Esophagus squamous epithelium (tissue), 5 donors: ENCODE results near the gene ZDHHC8. TPM values are rescaled to one million over a fixed set of nuclear protein-coding genes. Genes with fewer than 3 reads are reported as not detected.

Source experiments
- DNase-seq: peaks from one replicate; lab custom pipeline; 2025; lab: John Stamatoyannopoulos, UW
- H3K27ac ChIP-seq, 4 donors: fragments of 200-600 bp; sonication (generic); one replicate each; pipeline ENCODE4 v1.5.1; 2016 to 2019; ENCODE audit warnings: mild to moderate bottlenecking in 1 of 4
- H3K27me3 ChIP-seq, 4 donors: fragments of 200-600 bp; sonication (generic); 1 replicate in 3 of 4; 2 replicates in 1 of 4; pipeline versions ENCODE4 v1.5.1 to v1.6.0; 2017 to 2021; ENCODE audit warnings: antibody characterized with exemption in 1 of 4
- H3K36me3 ChIP-seq, 3 donors: fragments of 200-600 bp; sonication (generic); one replicate each; pipeline ENCODE4 v1.5.1; 2016 to 2019
- H3K4me1 ChIP-seq, 3 donors: fragments of 200-600 bp; sonication (generic); one replicate each; pipeline ENCODE4 v1.5.1; 2017 to 2019
- H3K4me3 ChIP-seq, 4 donors: fragments of 200-600 bp; sonication (generic); 1 replicate in 3 of 4; 2 replicates in 1 of 4; pipeline ENCODE4 v1.5.1; 2016 to 2019; ENCODE audit warnings: mild to moderate bottlenecking in 2 of 4, moderate library complexity in 1 of 4
- H3K9me3 ChIP-seq, 3 donors: fragments of 200-600 bp; sonication (generic); one replicate each; pipeline ENCODE4 v1.5.1; 2016 to 2019
- POLR2A ChIP-seq, 4 donors: fragments of 450-650 bp; IDR thresholded peaks; one replicate each; pipeline ENCODE4 v1.6.1; 2017; ENCODE audit warnings: antibody characterized with exemption in 4 of 4, mild to moderate bottlenecking in 4 of 4, moderate library complexity in 3 of 4
- WGBS, 2 donors: methylation state at CpG; one replicate each; pipeline ENCODE4 v1.1.5; 2018; 5-methylcytosine and 5-hydroxymethylcytosine counted together
- intact Hi-C: fragments of 100-400 bp; cut with DNase I; formaldehyde crosslinking; loops from one replicate; pipeline ENCODE4 v1.15.0; 2022
- total RNA-seq, 4 donors: library from RNA; depleted of rRNA; stranded (reverse); fragments of >200 nt; gene quantifications; one replicate each; pipeline ENCODE4 v1.1.0, GENCODE V29; 2016
- TF ChIP-seq, protein P1 (sequence below), 6 experiments: fragments of 450-650 bp in 4 of 6; fragments of 200-600 bp in 2 of 6; sonication (generic) in 2 of 6; IDR thresholded peaks; one replicate each; pipeline ENCODE4 v1.5.1; 2016 to 2019; ENCODE audit warnings: antibody characterized with exemption in 6 of 6, mild to moderate bottlenecking in 4 of 6, moderate library complexity in 4 of 6
- donor health status: DM: yes; HTN: yes; CAD: no.

Gene ZDHHC8
- total RNA-seq, 4 donors from 2014 or later: 14.7 to 22.9 (median 18.6) TPM

DNA sequence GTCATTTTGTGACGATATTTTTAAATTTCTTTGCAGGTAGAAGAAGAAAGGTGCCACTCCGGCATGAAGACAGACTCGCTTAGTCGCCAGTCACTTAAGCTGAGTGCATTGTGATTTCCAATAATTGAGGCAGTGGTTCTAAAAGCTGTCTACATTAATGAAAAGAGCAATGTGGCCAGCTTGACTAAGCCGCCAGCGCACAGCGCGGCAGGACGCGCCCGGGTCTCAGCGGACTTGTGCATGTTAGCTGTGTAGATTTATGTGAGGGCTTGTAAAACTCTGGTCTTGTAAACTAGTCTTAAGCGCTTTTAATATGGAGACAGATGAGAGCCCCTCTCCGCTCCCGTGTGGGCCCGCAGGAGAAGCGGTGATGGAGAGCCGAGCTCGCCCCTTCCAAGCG is 46.0 kb upstream of the ZDHHC8 start:
- Histone ChIP-seq H3K27me3 (no peaks in the 10 kb centered on the region), H3K36me3 (peaks cover 45 to 55% (median 46%) of the 10 kb centered on the region in 3 donors), H3K4me1 (peaks cover 20 to 46% (median 37%) of the 10 kb centered on the region in 3 donors), H3K9me3 (no peaks in the 10 kb centered on the region), H3K27ac (no peak overlapping the region), H3K4me3 (no peak overlapping the region)
- intact Hi-C loops: no loop called here
- TF ChIP-seq, protein P1, sequence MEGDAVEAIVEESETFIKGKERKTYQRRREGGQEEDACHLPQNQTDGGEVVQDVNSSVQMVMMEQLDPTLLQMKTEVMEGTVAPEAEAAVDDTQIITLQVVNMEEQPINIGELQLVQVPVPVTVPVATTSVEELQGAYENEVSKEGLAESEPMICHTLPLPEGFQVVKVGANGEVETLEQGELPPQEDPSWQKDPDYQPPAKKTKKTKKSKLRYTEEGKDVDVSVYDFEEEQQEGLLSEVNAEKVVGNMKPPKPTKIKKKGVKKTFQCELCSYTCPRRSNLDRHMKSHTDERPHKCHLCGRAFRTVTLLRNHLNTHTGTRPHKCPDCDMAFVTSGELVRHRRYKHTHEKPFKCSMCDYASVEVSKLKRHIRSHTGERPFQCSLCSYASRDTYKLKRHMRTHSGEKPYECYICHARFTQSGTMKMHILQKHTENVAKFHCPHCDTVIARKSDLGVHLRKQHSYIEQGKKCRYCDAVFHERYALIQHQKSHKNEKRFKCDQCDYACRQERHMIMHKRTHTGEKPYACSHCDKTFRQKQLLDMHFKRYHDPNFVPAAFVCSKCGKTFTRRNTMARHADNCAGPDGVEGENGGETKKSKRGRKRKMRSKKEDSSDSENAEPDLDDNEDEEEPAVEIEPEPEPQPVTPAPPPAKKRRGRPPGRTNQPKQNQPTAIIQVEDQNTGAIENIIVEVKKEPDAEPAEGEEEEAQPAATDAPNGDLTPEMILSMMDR (IDR thresholded peaks at IDR 0.05): no peak
- TF ChIP-seq POLR2A (IDR thresholded peaks at IDR 0.05): no peak
- 95 to 97% methylated on average over 17 to 18 of the region's 20 CpGs for WGBS, 2 donors
- DNase-seq: no peak

DNA sequence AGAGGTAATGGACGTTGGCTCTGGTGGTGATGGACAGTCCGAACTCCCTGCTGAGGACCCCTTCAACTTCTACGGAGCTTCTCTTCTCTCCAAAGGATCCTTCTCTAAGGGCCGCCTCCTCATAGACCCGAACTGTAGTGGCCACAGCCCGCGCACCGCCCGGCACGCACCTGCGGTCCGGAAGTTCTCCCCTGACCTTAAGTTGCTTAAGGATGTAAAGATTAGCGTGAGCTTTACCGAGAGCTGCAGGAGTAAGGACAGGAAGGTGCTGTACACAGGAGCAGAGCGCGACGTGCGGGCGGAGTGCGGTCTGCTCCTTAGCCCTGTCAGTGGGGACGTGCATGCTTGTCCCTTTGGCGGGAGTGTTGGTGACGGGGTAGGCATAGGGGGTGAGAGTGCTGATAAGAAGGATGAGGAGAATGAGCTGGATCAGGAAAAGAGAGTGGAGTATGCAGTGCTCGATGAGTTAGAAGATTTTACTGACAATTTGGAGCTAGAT is 45.5 kb upstream of the ZDHHC8 start:
- Histone ChIP-seq H3K36me3 (peaks cover 48 to 60% (median 51%) of the 10 kb centered on the region in 3 donors), H3K9me3 (no peaks in the 10 kb centered on the region), H3K4me3 (no peak overlapping the region), H3K27me3 (no peaks in the 10 kb centered on the region), H3K27ac (no peak overlapping the region), H3K4me1 (peaks cover 15 to 41% (median 33%) of the 10 kb centered on the region in 3 donors)
- intact Hi-C loops: no loop called here
- WGBS, 2 donors: 87 to 91% methylated on average over 13 to 17 of the region's 24 CpGs
- no peak for DNase-seq
- no peak for TF ChIP-seq POLR2A (IDR thresholded peaks at IDR 0.05)
- TF ChIP-seq, protein P1 (IDR thresholded peaks at IDR 0.05): no peak

DNA sequence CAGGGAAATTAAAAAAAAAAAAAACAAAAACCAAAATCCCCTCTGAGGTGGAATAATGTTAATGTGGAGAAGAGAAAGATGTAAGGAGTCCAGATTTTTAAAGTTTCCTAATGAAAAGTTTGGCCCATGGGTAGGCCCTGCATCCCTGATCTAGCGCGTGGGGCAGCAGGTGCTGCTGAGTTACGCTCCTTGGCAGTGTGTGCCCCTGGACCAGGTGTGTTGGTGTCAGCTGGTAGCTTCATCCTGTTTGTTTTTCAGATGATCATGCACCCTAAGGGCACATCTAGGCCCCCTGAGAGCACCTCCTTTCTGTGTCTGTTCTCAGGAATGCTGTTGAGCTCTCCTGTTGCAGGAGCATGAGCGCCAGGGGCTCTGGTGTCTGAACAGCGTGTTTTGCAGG is 44.8 kb upstream of the ZDHHC8 start:
- H3K9me3 ChIP-seq: no peaks in the 10 kb centered on the region
- peaks cover 53 to 66% (median 57%) of the 10 kb centered on the region in 3 donors for H3K36me3 ChIP-seq
- H3K4me3 ChIP-seq: no peak overlapping the region
- no peak overlapping the region for H3K27ac ChIP-seq
- no peak for DNase-seq
- H3K27me3 ChIP-seq: no peaks in the 10 kb centered on the region
- 92 to 97% methylated on average over 5 of the region's 5 CpGs for WGBS, 2 donors
- TF ChIP-seq, protein P1 (IDR thresholded peaks at IDR 0.05): no peak
- no peak for TF ChIP-seq POLR2A (IDR thresholded peaks at IDR 0.05)
- H3K4me1 ChIP-seq: peaks cover 9 to 35% (median 27%) of the 10 kb centered on the region in 3 donors
- intact Hi-C loops: no loop called here

DNA sequence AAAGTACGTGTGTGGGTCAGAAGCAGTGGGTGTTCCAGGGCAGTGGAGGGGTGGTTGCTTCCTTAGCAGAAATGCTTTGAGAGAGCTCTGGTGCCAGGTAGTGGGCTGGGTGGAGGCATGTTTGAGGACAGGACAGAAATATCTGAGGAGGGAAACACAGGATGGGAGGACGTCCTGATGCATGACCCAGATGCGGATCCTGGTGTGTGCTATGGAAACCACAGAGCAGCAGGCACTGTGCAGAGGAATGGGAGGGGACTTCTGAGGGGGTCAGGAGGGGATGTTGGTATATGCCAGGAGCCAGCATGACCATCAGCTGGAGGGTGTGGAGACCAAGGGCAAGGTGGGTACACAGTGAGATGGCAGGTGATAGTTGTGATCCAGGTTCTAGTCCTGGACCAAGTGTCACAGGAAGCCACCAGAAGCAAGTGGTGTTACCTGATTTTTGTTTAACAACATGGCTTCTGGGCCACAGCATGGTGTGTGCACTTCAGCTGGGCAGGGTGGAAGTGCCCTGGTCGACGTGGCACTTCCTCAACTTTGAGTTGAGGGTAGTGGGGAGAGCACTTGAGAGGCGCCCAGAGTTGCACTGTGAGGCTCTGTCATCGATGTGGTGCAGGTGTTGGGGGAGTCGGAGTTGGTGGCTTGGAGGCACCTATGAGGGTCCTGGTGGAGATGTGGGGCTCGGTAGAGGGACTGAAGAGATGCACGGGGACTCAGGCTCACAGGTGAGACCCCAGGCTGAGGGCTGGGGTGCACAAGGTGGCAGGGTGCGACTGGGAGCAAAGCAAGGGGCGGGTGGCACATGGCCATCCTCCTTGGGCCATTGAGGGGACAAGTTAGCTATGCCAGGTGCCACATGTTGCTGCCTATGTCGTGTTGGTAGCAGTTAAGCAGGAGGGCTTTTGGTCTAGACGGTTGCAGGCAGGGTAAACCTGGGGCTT is 44.0 kb upstream of the ZDHHC8 start:
- H3K27ac ChIP-seq: no peak overlapping the region
- peaks cover 62 to 74% (median 65%) of the 10 kb centered on the region in 3 donors for H3K36me3 ChIP-seq
- H3K9me3 ChIP-seq: no peaks in the 10 kb centered on the region
- intact Hi-C loops: no loop called here
- no peak for TF ChIP-seq POLR2A (IDR thresholded peaks at IDR 0.05)
- TF ChIP-seq, protein P1 (IDR thresholded peaks at IDR 0.05): no peak
- H3K4me3 ChIP-seq: no peak overlapping the region
- H3K27me3 ChIP-seq: no peaks in the 10 kb centered on the region
- peaks cover 6 to 27% (median 19%) of the 10 kb centered on the region in 3 donors for H3K4me1 ChIP-seq
- WGBS, 2 donors: 86% methylated on average over 13 to 14 of the region's 14 CpGs
- DNase-seq: no peak

DNA sequence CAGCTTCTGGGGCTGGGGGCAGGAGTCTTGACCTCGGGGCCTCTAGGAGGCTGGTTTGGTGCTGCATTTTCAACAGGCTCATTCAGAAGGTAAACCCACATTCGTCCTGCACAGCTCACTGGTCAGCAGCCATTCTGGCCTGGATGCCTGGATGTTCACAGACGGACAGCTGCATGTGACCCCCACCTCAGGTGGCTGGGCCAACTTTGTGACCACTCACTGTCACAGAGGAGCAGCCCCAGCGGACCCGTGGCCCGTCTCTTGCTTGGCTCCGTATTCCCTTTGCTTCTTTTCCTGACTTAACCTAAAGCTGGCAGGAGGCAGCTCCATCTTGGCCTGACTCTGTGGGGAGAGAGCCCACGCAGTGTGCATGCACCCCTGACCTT is 43.3 kb upstream of the ZDHHC8 start:
- Histone ChIP-seq H3K9me3 (no peaks in the 10 kb centered on the region), H3K27me3 (no peaks in the 10 kb centered on the region), H3K4me1 (peaks cover 0 to 20% (median 12%) of the 10 kb centered on the region in 3 donors), H3K4me3 (no peak overlapping the region), H3K36me3 (peaks cover 68 to 81% (median 69%) of the 10 kb centered on the region in 3 donors), H3K27ac (no peak overlapping the region)
- WGBS, 2 donors: 81 to 96% methylated on average over 8 of the region's 8 CpGs
- DNase-seq: no peak
- no peak for TF ChIP-seq POLR2A (IDR thresholded peaks at IDR 0.05)
- TF ChIP-seq, protein P1 (IDR thresholded peaks at IDR 0.05): no peak
- intact Hi-C loops: no loop called here
